ENCODE measurements around the gene PACSIN1. TPM values are rescaled to one million over a fixed set of nuclear protein-coding genes. Genes with fewer than 3 reads are reported as not detected.

Gene PACSIN1
- total RNA-seq, 1 experiment from 2014 or later, result 7.0 TPM

DNA sequence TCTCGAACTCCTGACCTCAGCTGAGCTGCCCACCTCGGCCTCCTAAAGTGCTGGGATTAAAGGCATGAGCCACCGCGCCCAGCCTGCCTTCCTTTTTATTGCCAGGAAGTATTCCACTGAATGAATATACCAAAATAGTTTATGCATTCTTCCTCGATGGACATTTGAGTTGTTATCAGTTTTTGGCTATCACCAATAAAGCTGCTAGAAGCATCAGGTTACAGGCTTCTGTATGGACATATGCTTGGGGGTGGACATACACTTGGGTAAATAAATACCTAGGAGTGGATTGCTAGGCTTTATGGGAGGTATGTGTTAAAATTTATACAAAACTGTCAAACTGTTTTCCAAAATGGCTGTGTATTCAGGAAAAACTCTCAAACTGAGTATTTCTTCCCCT, 30.0 kb upstream of the PACSIN1 start:
- Histone ChIP-seq H3K4me2 (ENCODE audit: insufficient read depth, insufficient read length, low read length) (no peak overlapping the region), H2BK20ac (ENCODE audit: low read depth, low read length, poor library complexity, severe bottlenecking) (no peak overlapping the region), H3T11ph (ENCODE audit: low read length) (no peak overlapping the region), H3K18ac (ENCODE audit: insufficient read length, low read depth, low read length) (no peak overlapping the region), H2BK5ac (ENCODE audit: insufficient read length, low read length) (no peak overlapping the region), H3K27me3 (ENCODE audit: insufficient read depth, low read length) (no peaks in the 10 kb centered on the region), H4K91ac (ENCODE audit: insufficient read length, low read depth, low read length) (no peak overlapping the region), H3K9ac (ENCODE audit: extremely low read depth, insufficient read length, low read length) (no peak overlapping the region), H3K79me1 (ENCODE audit: insufficient read depth, low read depth, low read length, poor library complexity, severe bottlenecking) (no peaks in the 10 kb centered on the region), H3K27ac (ENCODE audit: insufficient read length, low read depth, low read length) (no peak overlapping the region), H4K20me1 (ENCODE audit: control insufficient read depth, insufficient read depth, insufficient read length) (no peaks in the 10 kb centered on the region), H4K5ac (ENCODE audit: insufficient read length, low read depth, low read length) (no peak overlapping the region), H2BK12ac (ENCODE audit: insufficient read length, low read depth, low read length) (no peak overlapping the region), H3K56ac (ENCODE audit: insufficient read length, low read depth, low read length) (no peak overlapping the region), H2AK5ac (ENCODE audit: insufficient read length, low read length) (no peak overlapping the region), H3K4me1 (ENCODE audit: insufficient read depth, low read length) (no peaks in the 10 kb centered on the region), H3K4ac (ENCODE audit: low read depth, low read length) (no peak overlapping the region), H2BK120ac (ENCODE audit: low read depth, low read length, poor library complexity, severe bottlenecking) (no peak overlapping the region), H3K79me2 (ENCODE audit: insufficient read depth, low read length) (no peaks in the 10 kb centered on the region), H4K8ac (replicated peaks; ENCODE audit: insufficient read length, low read depth, low read length) (no peak overlapping the region), H3K23ac (ENCODE audit: insufficient read length, low read depth, low read length) (no peak overlapping the region), H2BK15ac (ENCODE audit: low read depth, low read length) (no peak overlapping the region), H2AFZ (ENCODE audit: low read length) (no peak overlapping the region), H3K9me3 (ENCODE audit: control insufficient read depth, low read depth, low read length) (no peaks in the 10 kb centered on the region), H3K23me2 (ENCODE audit: insufficient read length, low read depth, low read length, poor library complexity, severe bottlenecking) (no peaks in the 10 kb centered on the region), H3K14ac (ENCODE audit: insufficient read depth, low read length) (no peak overlapping the region)
- no CpG with 5 or more reads among the region's 5 CpGs for WGBS (ENCODE audit: extremely low coverage, insufficient read length, low lambda C conversion rate)
- TF ChIP-seq, protein P1, sequence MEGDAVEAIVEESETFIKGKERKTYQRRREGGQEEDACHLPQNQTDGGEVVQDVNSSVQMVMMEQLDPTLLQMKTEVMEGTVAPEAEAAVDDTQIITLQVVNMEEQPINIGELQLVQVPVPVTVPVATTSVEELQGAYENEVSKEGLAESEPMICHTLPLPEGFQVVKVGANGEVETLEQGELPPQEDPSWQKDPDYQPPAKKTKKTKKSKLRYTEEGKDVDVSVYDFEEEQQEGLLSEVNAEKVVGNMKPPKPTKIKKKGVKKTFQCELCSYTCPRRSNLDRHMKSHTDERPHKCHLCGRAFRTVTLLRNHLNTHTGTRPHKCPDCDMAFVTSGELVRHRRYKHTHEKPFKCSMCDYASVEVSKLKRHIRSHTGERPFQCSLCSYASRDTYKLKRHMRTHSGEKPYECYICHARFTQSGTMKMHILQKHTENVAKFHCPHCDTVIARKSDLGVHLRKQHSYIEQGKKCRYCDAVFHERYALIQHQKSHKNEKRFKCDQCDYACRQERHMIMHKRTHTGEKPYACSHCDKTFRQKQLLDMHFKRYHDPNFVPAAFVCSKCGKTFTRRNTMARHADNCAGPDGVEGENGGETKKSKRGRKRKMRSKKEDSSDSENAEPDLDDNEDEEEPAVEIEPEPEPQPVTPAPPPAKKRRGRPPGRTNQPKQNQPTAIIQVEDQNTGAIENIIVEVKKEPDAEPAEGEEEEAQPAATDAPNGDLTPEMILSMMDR (conservative IDR thresholded peaks at IDR 0.05), result no peak
- H3K4me3 Mint-ChIP-seq, result no peak overlapping the region
- H3K27me3 Mint-ChIP-seq (ENCODE audit: low read depth), result peaks cover 5% of the 10 kb centered on the region
- H3K9me3 Mint-ChIP-seq, result peaks cover 31 to 34% of the 10 kb centered on the region in 2 experiments
- peaks cover 6 to 15% (median 13%) of the 10 kb centered on the region in 3 experiments; a peak in 6 of 7 replicates for H3K36me3 Mint-ChIP-seq (ENCODE audit: insufficient read depth in 1 of 3, low read depth in 3 of 3)
- DNase-seq, result no peak
- no peak overlapping the region for H3K27ac Mint-ChIP-seq
- no peaks in the 10 kb centered on the region for H3K4me1 Mint-ChIP-seq
